HG03097 (cell line): ENCODE results near the gene LRRIQ4.
A peak's percentile ranks its signal among the peaks of the same experiment; 100 is the strongest.

Experiments used
- ATAC-seq: cut with Tn5 transposase; IDR thresholded peaks from one replicate; pipeline ENCODE4 v1.9.1; 2021; ENCODE audit not compliant: unreplicated experiment, low FRiP score

The LRRIQ4 gene

DNA sequence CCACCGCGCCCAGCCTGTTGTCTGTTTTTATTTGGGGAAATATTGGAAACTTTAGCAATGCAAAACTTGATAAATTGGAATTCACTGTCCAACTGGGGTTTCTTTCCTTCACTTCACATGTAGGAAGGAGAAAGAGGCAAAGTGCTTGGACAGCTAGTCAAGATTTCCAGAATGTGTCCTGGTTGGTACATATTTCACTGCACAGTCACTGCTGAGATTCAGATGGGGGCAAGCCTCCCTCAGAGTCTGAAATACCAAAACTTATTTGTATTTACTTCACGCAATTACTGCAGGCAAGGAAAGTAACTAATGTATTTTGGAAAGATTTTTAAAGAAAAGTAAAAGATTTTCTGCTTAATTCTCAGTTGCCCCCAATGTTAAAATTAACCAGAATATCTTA is 36.1 kb downstream of the LRRIQ4 start:
- no peak for ATAC-seq

DNA sequence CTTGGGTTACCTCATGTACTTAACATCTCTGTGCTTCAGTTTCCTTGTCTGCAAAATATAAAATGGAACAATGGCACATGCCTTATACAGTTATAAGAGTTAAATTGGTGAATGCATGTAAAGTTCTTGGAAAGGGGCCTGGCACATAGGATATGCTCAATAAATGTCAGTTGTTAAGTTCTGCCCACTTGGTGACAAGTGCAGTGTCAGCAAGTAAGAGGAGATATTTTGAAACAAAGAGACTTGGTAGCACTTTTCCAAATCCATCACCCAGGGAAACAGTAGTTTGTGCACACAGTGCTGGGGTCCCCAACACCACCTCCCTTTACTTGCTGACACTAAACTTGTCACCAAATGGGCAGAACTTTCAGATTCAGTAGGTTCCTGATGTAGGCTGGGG is 37.9 kb downstream of the LRRIQ4 start:
- no peak for ATAC-seq

DNA sequence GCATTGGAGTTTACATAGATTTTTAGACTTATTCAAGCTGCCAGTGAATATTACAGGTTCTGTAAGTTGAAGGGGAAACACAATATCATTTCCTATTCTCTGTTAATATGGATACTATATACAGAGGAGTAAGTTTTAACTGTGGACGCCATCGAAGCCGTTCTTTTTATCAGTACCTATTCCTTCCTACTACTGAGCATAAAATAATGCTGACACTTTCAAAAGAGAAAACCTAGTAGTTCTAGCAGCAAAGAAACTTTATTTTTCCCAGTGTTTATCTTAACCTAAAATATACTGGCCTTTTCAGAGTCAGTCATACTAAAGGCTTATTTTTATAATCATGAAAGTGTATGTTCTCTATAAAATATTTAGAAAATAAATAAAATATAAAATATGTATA is 42.8 kb downstream of the LRRIQ4 start:
- ATAC-seq, result no peak

DNA sequence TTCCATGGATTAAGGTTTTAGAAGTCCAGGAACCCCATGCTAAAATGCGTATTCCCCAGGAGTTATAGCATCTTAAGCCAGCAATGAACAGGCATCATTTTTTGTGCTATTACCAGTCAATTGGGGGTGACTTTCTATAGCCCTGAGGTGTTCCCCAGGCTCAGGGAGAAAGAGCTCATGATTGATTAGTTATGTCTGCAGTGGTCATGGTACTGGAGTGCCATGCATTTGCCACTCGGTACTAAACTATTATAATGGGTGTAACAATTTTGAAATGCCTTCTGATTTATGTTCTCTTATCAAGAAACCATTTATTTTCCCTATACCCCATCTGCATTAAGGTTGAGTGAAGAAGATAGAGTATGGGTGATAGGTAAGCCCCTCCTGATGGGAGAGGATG is 45.1 kb downstream of the LRRIQ4 start:
- ATAC-seq, result no peak

GRCh38 chr3:169861871-169862270 is 49.2 kb downstream of the LRRIQ4 start:
- no peak for ATAC-seq

DNA sequence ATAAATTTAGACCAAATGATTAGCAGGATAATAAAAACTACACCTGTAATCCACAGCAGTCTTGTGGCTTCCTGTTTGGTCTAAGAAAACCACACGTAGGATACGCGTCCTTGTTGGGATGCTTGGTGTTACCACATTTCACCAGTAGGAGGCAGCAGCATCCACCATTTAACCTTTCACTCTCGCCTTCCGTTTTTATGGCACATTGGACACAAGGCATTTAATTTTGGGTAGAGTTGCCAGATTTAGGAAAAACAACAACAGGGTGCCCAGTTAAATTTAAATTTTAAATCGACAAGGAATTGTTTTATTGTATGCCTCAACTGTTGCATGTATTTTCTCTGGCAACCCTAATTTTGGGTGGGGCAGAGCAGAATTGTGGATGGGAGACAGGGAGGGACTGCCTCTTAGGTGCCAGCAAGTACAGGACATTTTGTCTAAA is 50.8 kb downstream of the LRRIQ4 start:
- ATAC-seq, result peak; percentile 55

GRCh38 chr3:169864270-169864669 is 51.6 kb downstream of the LRRIQ4 start:
- ATAC-seq, result no peak

- ATAC-seq, result no peak
Measured at GRCh38 chr3:169865176-169865767, 52.6 kb downstream of the LRRIQ4 start.

GRCh38 chr3:169867584-169868210 is 55.0 kb downstream of the LRRIQ4 start:
- ATAC-seq, result no peak

DNA sequence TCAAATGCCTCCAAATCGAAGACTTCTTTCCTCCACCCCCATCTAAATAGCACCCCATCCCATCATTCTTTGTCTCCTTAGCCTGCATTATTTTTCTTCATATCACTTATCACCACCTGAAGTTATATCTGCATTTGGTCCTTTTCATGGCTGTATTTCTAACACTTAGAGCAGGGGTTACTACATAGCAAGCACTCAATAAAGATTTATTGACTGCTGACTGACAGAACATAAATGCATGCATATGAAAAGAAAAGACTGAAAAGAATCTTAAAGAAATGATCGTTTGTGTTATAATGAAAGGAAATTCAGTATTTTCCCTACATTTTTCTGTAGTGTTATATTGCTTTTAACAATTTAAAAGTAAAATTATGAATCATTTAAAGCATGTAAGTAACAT is 55.7 kb downstream of the LRRIQ4 start:
- no peak for ATAC-seq

- no peak for ATAC-seq
Measured at GRCh38 chr3:169869484-169870220, 57.0 kb downstream of the LRRIQ4 start, which contains the start of gene LRRC31. Gene LRRC31, minus strand, starts transcription at chr3:169869935. Its CDS starts 128 bp downstream, at chr3:169869807.

DNA sequence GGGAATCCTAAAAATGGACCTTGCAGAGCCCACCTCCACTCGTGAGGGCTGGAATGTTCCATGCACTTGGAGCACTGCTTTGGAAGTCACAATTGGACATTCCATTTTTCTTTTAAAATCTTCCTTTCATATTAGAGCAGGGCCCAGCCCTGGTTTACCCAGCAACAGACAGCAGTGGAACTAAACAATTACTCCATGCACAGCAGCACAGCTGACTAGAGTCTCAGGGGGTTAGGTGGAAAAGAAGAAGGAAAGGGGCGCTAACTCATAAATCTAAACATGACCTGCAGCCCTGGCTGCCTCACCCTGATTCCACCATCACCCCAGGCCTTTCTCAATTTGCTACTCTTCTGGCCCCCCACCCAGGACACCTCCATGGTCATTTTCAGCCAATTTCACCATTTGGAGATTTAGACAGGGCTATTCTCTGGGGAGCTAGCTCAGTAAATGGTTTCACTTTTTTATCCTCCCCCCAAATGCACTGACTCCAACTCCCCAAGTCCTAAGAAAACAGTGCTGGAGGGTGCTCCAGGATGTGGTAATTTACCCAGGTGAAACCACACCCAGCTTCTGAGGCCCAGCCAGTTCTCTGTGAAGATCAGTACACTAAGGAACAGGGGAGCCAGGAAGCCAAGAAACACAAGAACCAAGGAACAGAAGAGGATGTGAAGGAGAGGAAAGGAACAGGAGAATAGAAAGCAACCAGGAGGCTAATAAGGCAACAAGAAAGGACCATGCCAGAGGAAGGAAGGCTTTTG is 58.6 kb downstream of the LRRIQ4 start:
- ATAC-seq, result no peak

- ATAC-seq, result no peak
Measured at GRCh38 chr3:169879013-169879557, 66.4 kb downstream of the LRRIQ4 start.

- no peak for ATAC-seq
Measured at GRCh38 chr3:169879845-169880575, 67.3 kb downstream of the LRRIQ4 start.

DNA sequence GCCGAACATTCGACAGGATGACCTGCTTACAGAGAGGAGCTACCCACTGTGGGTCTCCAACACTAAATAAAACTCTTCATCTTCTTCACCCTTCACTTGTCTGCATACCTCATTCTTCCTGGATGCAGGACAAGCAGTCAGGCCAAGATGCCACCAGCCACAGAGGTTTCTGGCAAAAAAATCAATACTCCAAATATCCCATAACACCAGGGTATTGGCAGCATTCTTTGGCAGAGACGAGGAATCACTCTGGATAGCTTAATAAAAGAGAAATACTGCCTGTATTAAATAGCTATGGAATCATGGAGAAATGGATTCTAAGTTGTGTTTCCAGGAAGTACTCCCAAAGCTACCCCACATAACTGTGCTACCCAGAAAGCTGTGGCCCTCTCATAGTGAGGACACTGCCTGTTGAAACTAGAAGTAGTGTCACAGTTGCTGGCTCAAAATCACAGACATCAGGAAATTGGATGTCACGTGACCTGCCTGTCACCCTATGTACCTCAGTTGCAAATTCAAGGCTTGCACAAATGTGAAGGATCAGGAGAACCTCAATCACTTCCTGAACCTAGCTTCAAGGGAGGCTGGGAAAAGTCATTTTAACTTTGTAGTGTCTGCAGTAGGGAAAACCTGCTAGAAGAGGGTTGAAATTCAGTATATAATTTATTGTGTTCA is 68.0 kb downstream of the LRRIQ4 start:
- no peak for ATAC-seq

DNA sequence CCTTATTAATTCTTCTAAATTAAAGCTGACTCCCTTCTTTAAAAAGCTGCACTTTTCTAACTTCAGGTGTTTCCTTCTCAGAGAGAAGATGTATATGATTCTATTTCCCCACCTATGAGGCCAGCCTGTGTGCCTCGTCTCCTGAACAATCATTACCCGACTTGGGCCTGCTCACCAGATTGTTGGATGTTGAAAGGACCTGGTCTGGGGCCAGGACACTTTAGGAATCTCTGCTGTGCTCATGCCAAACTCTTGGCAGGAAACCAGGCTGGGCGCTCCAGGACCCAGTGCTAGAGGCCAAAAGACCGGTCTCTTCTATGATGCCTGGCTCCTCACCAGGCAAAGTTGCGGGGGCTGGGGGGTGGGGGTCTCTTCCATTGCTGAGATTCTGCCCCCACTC is 74.0 kb downstream of the LRRIQ4 start:
- ATAC-seq, result no peak
